Lower leg skin (tissue), 3 donors: ENCODE measurements around the gene ZNF76.

ENCODE experiments used
- CTCF ChIP-seq, 3 donors: fragments of 450-650 bp; IDR thresholded peaks; one replicate each; pipeline ENCODE4 v1.5.1; 2016; ENCODE audit warnings: antibody characterized with exemption in 3 of 3, mild to moderate bottlenecking in 3 of 3, moderate library complexity in 2 of 3
- POLR2A ChIP-seq, 2 donors: fragments of 450-650 bp; IDR thresholded peaks; one replicate each; pipeline ENCODE4 v1.6.1; 2016 to 2017; ENCODE audit warnings: antibody characterized with exemption in 2 of 2, mild to moderate bottlenecking in 1 of 2, moderate library complexity in 1 of 2

- TF ChIP-seq POLR2A (IDR thresholded peaks at IDR 0.05) (no peak), CTCF (IDR thresholded peaks at IDR 0.05) (no peak)
Measured at GRCh38 chr6:35293681-35294080, 34.1 kb downstream of the ZNF76 start.
